SW480 (cell line): Measurements from ENCODE around the gene PRPF6.
"Not testable (repeated sequence)": the region's sequence is repeated elsewhere in the genome, so short reads cannot be mapped to it uniquely, and the experiment has no call there.

Experiments
- DNase-seq: peaks from one replicate; pipeline ENCODE4 v3.0.0-alpha.2; 2016; ENCODE audit warnings: low spot score

Gene PRPF6

DNA sequence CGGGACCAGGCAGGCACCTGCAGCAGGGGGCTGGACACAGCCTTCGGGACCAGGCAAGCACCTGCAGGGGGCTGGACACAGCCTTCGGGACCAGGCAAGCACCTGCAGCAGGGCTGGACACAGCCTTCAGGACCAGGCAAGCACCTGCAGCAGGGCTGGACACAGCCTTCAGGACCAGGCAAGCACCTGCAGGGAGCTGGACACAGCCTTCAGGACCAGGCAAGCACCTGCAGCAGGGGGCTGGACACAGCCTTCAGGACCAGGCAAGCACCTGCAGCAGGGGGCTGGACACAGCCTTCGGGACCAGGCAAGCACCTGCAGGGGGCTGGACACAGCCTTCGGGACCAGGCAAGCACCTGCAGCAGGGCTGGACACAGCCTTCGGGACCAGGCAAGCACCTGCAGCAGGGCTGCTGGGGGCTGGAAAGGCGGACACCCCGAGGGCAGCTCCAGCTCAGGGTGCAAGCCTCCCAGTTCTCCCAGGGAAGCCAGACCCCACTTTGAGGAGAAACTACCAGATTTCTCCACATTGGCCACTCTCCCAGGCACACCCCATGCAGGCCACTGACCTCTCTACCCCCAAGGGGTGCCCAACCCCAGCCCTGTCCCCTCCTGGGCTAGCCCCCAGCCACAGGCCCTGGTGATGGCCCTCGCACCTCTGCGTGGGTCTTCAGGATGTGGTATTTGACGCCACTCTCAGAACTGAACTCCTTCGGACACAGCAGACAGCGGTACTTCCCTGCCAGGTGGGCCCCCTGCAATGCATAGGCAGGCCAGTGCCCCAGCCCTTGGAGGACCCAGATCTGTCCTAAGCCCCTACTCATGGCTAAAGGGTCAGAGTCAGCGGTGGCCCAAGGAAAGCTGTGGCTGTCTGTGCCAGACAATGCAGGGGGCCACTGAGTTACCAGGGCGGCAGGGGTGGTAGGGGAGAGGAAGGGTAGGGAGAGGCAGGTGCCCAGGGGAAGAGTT is 20.0 kb upstream of the PRPF6 start:
- not testable (repeated sequence) for DNase-seq

DNA sequence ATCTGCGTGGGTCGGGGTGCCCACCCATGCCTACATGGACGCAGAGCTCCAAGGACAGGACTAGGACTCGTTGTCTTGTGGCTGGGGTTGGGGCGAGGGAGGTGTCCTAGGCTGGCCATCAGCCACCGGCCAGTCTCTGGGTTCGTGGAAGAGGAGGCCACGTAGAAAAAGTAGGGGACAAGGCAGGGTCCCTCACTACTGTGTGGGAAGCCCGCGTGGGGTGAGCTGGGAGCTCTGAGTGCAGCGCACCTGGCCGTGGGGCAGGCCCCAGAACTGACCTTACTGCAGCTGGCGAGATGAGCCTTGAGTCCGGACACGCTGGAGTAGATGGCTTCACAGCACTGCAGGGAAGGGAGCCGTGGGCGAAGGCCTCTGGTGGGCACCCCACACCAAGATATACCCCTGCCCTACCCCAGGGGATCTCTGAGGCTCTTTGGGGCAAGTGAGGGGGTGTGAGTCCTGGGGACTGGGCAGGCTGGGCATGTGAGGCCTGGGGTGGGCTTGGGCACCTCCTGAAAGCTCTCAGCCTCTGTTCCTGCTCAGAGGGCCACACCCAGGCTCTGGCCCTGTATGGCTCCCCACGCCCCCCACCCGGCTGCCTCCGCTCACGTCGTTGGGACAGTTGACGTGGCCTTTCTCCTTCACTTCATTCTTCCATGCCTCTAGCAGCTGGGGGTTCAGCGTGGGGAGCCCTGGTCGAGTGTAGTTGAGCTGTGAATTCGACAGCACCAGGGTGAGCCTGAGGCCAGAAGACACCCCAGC is 19.1 kb upstream of the PRPF6 start:
- DNase-seq: no peak

DNA sequence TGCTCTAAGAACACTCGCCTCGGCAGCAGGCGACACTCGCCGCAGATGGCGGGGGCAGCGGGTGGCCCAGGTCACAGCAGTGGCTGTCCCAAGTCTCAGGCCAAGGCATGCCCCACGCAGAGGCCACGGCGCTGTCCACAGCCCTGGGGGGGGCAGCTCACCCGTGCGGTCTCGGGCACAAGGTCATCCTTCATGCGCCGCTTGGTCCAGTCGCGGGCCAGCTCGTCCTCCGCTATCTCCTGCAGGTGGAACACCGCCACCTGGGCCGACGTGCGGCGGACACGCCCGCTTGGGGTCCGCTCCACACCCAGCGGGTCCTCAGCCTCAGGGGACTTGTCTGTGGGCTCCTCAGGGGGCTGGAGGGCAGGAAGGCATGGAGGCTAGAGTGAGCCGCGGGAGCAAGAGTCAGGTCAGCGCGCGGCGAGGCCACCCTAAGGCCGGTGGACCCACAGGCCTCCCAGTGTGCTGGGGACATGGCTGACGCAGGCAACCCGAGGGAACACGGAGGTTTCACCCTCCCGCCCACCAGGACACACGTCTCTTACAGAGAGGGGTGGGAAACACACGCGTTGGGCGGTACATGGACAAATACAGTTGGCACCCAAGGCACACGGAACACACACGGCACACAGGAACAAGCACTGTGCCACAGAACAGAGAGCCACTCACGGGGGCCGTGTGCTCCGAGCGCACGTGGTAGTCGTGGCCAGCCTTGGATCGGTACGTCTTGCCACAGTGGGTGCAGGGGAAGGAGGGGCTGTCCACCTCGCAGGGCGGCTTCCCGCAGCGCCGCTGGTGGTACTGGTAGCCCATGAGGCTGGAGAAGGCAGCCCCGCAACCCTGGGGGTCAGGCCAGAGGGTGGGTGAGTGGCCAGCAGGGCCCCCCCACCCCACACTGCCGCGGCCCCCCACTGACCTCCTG is 18.2 kb upstream of the PRPF6 start:
- no peak for DNase-seq

GRCh38 chr20:63963348-63963741 is 17.6 kb upstream of the PRPF6 start:
- DNase-seq: no peak

- DNase-seq: no peak
These were observed 17.1 kb upstream of the PRPF6 start for GRCh38 chr20:63963784-63964301.

GRCh38 chr20:63964412-63964811 is 16.5 kb upstream of the PRPF6 start:
- DNase-seq: no peak

DNA sequence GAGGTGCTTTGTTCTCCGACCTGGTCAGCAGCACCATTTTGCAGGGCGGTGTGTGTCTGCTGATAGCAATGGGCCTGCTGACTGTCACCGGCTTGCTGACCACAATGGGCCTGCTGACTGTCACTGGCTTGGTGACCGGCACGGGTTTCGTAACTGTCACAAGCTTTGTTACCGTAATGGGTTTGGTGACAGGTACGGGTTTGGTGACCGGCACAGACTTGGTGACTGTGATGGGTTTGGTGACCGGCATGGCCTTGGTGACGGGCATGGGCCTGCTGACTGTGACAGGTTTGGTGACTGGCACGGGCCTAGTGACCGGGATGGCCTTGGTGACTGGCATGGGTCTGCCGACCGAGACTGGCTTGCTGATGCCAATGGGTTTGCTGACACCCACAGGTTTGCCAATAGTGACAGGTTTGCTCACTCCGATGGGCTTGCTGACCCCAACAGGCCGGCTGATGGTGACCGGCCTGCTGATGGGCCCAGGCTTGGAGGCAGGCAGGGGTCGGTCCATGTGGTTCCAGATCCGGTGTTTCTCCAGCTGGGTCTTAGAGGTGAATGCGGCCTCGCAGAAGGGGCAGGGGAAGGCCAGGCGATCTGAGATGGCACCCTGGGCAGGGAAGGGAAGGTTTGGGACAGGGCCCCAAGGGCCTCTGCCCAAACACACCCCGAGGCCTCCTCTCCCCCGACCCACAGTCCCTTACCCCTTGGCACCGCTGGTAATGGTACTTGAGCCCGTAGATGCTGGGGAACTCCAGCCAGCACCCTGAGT is 14.6 kb upstream of the PRPF6 start:
- no peak for DNase-seq

DNA sequence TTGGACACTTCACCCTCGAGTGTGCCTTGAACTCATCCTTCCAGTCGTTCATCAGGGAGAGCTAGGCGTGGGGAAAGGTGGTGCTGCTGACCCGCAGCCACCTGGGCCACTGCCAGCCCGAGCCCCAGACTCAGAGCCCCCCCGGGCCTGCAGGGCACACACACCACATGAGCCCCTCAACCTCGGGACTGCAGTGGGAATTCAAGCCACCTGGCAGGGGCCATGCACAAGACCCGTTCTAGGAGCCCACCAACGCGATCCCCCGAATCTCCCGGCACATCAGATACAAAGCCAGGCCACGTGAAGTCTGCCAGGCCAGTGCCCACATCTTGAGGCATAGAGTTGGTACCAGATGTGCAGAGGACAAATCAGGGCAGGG is 14.0 kb upstream of the PRPF6 start:
- DNase-seq: no peak

DNA sequence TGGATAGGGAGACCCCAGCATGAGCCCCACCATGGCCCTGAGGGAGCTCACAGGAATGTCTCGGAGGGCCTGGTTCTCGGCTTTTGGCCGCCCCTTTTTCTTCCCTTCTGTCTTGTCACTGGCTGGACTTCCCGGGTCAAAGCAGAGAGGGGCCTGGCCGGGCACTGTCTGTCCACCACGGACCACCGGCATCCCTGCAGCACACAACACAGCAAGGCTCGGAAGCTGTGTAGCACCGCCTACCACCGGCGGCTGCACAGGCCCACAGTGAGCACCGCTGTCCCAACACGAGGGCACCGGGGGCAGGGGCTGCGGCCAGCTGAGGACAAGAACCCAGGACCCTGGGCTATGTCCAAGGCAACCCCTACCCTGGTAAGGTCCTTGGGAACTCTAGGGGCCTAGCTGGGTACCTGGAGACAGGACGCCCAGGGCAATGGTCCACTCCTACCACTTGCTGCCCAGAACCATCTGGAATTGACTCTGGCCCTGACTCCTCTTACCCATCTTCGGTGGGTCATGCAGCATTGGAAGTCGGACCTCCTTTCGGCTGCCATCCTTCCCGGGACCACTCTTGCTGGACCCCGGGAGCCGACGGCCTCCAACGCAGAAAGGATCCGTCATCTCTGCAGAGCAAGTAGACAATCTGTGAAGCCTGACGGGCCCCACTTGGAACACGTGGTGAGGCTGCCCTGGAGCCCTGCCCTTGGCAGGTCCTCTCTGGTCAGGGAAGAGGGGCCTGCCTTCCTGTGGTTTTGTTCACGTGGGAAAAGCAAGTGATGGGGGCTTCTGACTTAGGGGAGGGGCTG is 13.4 kb upstream of the PRPF6 start:
- DNase-seq: no peak

- no peak for DNase-seq
These were observed 12.6 kb upstream of the PRPF6 start for GRCh38 chr20:63968136-63968927.

- DNase-seq: no peak
These were observed 11.8 kb upstream of the PRPF6 start for GRCh38 chr20:63968928-63969760.

- DNase-seq: peak; percentile 59
These were observed 10.9 kb upstream of the PRPF6 start, which contains the start of gene ZNF512B for GRCh38 chr20:63969838-63970713. Gene ZNF512B, minus strand, starts transcription at chr20:63969930. Its CDS starts 1,980 bp downstream, at chr20:63967950.

GRCh38 chr20:63970714-63971431 is 10.1 kb upstream of the PRPF6 start:
- no peak for DNase-seq

GRCh38 chr20:63971960-63972311 is 9.0 kb upstream of the PRPF6 start:
- DNase-seq: not testable (repeated sequence)

DNA sequence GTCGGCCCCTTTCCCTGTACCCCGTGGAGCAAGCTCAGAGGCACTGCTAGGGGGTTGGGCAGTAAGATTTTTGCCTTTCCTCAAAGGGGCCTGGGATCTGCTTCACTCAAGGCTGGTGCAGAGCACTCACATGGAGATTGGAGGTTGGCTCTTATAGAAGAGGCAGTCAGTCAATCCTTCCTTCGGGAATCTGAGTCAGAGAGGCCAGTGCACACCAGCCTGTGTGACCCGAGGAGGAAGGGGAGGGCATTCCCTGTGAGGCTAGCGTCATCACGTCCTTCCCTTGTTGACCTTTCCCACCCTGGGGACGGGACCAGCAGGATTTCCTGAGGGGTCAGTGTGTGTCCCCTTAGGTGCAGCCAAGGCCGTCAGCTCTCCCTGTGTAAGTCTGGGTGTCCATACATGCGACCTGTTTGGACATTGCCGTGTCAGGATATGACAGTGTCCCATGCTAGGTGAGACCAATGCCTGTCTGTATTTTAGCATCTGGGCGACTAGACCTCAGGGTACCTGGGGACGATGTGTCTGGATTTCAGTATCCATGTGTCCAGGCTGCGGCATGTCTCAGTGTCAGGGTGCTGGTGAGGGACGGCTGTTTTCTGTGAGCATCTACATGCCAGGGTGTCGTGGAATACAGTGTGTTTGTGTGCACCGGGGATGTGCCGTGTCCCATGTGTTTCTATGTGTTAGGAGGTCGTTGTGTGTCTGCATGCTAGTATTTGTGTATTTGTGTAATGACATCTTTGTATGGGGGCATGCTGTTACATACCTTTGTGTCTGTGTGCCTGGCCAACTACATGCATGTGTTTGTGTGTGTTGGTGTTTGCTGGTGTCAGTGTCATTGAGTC is 8.4 kb upstream of the PRPF6 start:
- no peak for DNase-seq

- DNase-seq: no peak
These were observed 7.8 kb upstream of the PRPF6 start for GRCh38 chr20:63973160-63973479.
